HG02970 (cell line): ENCODE measurements around the gene CDH23.

Source experiments
- ATAC-seq: cut with Tn5 transposase; IDR thresholded peaks from one replicate; pipeline ENCODE4 v1.9.1; 2021; ENCODE audit warnings: mild to moderate bottlenecking, moderate library complexity, moderate number of reproducible peaks; ENCODE audit not compliant: unreplicated experiment, low FRiP score

The CDH23 gene

DNA sequence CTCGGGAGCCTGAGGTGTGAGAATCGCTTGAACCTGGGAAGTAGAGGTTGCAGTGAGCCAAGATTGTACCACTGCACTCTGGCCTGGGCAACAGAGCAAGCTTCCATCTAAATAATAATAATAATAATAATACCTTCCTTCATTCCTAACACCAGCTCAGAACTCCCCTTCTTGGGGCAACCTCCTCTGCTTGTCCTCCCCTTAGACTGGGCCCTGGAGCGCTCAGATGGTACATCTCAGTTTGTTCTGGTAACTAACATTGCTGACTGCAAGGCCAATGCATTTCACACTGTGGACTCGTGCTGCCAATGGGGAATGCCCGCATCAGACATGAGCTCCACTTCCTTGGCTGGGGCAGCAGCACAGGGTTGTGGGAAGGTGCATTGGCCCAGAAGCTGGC, 245.3 kb downstream of the CDH23 start:
- ATAC-seq = no peak

DNA sequence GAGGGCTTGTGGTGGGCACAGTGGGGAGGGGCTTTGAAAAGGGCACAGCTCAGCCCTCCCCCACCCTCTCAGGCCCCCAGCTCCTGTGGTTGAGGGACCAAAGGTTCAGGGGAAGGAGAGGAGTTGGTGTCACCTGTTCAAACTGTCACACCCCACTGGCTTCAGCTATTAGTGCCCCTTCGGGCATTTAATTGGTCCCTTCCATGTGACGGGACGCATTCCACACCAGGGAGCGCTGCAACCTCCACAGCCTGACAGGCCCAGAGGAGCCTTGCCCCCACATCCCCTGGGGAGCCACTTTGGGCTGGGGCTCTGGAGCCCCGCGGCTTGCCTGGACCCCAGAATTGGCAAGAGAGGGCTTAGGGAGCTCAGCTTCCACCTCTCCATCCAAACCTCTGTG, 247.2 kb downstream of the CDH23 start:
- ATAC-seq = no peak

DNA sequence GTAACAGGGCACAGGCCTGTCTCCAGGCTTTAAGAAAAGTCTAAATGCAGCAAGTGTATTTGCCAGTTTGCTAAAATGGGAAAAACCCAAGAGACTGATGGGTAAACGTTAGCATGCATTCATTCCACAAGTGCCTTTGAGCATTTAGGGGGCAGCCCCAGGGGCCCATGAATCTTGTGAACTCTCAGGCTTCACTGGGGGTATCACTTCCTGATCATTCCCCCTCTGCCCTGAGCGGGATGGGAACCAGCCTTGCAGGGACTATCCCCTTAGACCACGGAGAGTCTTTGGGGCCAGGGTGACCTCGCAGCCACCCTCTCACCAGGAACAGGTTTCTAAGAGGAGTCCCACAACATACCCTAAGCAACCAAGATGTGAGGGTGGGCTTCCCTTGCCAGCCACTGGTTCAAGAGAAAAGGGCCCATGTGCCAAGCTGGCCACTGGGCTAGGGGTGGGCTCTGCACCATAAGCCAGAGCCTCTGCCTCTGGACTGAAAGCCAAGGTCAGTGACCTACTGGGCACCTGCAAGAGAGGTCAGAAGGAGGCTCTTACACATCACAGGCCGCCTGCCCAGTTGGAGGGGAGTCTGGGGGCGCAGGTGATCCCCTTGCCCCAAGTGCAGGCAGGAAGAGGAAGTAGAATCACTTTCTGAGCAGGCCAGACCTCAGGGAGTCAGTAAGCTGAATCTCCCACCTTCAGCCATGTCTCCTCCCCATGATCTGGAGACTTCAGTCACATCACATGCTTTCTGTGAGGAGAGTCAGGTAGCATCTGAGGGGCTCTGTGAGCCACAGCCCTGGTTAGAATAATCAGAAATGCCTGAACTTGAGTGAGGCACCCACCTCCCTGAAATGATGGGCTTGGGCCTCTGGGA, 247.8 kb downstream of the CDH23 start:
- ATAC-seq = no peak

DNA sequence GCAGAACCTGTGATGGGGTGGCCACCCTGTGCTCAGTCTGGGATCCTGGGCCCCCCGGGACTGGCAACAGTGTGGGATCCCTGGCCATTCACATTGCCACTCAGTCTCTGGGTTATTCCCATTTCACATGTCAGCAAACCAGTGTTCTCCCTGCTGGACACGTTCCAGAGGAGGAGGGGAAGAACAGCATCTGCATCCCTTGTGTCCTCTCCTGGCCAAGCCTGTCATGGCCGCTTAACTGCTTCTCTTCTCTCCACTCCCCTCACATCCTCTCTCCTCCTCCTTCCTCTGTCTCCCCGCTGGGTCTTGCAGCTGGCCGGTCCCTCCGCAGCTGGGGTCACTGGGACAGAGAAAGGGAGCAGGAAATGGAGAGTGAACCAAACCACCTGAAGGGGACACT, 248.5 kb downstream of the CDH23 start:
- no peak for ATAC-seq

DNA sequence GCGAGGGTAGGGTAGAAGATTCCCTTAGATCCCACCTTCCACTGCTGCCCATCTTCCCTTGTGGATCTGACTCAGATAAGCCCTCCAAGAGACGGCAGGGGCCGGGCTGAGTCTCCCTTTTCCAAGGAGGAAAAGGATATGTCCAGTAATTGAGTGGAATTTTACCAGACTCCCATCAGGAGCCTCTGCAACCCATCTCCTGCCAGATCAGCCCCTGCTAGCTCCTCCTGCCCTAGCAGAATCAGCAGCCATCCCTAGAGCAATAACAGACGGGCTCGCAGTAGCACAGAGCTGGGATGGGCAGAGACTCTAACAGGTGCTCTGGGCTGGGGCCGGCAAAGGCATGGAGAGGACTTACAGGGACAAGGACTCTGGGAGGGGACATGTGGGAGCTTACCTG, 249.3 kb downstream of the CDH23 start:
- ATAC-seq = no peak

DNA sequence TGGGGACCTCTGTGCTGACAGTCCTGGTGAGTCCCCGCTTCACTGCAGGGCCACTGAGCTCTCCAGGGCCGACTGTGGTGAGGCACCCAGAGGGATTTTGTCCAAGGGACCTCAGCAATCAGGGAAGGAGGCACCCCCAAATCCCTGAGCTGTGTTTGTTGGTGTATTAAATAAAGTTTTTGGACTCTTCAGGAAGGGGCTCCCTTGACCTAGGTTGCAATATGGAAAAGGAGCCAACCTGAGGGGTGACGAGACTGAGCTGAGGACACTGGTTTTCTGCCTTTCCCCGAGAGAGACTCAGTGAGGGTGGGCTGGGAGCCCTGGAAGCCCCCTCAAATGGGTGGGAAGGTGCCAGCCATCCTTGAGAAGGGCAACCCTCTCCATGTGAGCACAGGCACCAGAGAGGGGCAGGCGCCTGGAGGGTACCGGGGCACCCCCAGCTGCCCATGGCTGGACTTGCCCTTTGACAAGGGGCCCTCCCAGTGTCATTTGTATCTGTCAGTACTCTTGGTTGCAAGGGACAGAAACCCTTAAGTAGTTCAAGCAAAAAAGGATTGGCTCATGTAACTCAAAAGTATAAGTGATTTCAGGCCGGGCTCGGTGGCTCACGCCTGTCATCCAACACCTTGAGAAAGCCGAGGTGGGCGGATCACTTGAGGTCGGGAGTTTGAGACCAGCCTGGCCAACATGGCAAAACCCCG, 250.0 kb downstream of the CDH23 start:
- no peak for ATAC-seq

DNA sequence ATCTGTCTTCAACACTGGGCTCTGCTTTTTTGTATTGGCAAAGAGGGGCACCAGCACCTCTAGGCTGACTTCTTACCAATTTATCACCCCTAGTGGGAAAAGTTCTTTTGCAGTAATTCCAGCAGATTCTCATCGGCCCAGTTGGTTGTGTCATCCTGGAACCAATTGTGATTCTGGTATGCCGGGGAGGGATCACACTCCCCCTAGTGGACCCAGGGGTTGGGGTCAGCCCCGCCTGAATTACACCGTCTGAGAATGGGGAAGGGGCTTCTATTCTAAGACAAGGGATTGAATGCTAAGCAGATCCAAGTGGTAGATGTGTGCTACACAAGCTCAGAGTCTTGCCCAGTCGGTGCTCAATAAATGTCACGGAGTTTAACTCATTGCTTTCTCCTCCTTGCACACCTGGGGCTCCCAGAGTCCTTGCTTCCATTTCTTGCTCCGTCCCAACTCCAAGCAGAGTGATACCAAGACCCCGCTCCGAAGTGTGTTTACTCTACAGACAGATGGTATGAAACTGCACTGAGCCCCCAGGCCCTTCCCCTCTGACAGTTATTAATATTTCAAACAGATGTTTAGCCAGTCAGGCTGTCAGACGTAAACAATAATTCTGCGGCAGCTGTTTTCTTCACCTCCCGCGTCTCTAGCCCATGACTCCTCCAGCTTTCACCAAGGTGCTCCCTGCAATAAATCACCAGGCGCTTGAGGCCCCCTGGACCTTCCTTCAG, 251.0 kb downstream of the CDH23 start:
- no peak for ATAC-seq

DNA sequence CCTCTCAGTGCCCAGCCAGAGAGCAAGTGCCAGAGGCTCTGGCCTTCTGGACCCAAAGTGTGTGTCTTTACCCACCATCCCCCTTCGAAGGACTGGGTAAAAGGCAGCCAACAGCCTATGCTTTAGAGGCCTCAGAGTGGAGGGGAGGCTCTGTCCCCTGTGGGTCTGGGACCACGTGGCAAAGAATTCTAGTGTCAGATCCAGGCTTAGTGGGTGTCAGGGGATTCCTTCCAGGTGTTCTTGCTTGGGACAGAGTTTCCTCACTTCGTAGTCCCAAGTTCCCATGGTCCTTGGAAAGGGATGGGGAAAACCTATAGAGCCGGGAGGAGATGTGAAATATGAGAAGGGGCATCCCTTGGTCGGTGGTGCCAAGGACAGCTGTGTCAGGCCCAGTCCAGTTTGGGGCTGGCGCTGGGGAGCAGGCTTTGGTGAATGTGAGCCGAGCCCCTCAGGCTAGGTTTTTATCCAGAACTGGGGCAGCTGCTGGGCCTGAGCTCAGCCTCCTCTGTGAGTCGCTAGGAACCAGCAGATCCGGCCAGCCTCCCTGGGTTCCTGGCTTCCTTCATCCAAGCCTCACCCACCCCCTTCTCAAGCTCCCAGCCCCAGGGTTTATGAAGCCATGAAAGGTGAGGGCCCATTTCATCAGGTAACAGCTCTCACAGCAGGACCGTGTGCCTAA, 251.7 kb downstream of the CDH23 start:
- ATAC-seq = no peak

DNA sequence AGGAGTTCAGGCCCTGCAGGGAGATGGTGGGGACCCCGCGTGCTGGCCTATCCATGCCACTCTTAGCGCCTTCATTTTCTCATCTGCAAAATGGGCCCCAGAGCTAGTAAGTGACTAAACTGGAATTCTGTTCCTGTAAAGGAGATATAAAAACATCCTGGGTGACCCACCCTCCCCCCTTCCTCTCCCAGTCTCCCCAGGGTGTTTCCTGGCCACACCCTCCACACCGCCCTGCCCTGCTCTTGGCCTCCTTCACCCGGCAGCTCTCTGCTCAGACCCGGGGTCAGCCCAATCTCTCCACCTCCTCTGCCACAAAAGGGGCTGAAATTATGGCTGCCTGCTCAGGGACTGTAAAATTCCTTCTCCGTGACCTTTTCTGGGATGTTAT, 252.2 kb downstream of the CDH23 start:
- ATAC-seq = no peak

DNA sequence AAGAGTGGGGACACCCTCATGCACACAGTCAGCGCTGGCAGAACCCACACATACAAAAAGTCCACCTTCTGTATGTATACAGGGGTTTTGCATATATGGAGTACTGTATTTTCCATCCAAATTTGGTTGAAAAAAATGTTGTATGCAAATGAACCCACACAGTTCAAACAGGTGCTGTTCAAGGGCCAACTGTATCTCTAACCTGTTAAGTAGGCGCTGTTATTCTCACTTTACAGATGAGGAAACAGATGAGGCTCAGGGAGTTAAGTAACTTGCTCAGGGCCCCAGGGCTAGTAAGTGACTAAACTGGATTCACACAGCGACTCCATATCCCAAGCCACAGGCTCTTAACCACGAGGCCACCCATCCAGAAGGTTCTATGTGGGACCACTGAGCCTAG, 252.9 kb downstream of the CDH23 start:
- ATAC-seq = no peak

DNA sequence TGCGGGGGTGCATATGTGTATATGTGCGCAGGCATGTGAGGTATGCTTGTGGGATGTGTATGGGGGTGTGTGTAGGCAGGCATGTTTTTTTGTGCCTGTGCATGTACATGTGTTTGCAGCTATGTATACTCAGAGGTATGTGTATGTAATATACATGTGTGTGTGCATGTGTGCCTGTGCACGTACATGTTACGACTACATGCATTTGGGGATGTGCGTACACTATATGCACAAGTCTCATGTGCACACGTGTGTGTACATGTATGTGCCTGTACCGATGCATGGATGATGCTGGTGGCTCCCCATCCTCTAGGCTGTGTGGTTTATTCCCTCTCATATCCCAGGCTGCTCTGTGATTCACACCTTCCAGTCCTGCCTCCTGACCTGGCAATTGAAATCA, 253.7 kb downstream of the CDH23 start:
- no peak for ATAC-seq

DNA sequence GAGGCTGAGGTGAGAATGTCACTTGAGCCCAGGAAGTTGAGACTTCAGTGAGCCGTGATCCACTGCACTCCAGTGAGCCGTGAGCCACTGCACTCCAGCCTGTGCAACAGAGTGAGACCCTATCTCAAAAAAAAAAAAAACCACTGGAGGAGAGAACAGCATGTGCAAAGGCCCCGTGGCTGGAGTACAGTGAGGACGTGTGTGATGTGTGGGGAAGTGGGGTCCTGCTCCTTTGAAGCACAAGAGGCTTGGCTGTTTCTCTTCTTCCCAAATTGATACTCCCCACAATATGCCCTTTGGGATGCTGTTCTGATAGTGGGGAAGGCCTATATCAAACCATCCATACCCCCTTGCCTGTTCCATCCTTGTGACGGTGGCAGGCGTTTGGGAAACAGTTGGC, 254.7 kb downstream of the CDH23 start:
- no peak for ATAC-seq

DNA sequence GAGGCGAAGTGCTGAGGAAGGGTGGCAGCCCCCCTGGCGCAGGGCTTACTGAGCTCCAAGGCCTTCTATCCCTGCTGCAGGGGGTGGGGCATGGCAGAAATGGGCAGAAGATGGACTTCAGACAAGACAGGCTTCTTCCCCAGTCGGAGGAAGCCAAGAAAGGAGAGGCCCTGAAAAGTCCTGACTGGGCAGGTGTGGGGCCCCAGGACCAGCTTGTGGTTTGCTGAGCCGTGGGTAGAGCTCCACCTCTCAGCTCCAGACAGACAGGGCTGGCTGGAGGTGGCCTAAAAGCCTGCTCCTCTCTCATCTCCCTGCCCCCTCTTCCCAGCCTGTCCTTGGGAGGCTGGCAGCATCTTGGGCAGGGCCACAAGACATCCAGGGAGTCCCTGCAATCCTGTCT, 255.2 kb downstream of the CDH23 start:
- ATAC-seq = no peak

DNA sequence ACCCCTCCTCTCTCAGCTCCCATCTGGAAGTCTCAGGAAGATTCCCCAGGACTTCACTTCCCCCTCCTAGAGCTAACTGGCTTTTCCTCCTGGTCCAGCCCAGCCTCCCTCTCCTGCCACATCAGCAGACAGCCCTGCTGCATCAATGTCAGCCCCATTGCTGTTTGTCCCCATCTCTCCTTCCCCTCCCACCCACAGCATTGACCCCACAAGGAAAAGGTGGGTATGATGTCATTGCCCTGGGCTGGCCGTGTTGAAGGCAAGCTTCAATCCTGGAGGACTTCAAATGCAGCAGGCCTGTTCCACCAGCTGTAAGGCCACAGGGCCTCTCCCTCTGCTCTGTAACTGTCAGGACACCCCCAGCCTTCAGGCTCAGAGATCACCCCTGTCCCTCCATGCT, 256.3 kb downstream of the CDH23 start:
- no peak for ATAC-seq

DNA sequence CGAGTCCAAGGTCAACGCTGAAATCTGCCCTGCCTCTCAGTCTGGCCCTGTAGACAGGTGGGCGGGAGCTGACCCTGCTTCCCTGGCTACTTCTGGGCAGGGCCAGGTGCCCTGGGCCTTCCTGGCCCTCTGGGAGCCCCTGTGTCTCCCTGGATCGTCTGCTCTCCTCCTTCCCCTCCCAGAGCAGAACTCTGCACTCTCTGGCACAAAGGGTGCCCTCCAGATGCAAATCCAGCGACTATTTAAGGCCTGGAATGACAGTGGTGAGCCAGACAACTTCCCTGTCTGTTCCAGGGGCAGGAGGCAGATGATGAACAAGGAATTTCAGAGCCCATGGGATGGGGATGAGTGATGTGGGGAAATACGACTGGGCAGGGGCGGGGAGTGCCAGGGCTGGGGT, 259.5 kb downstream of the CDH23 start:
- ATAC-seq = no peak

DNA sequence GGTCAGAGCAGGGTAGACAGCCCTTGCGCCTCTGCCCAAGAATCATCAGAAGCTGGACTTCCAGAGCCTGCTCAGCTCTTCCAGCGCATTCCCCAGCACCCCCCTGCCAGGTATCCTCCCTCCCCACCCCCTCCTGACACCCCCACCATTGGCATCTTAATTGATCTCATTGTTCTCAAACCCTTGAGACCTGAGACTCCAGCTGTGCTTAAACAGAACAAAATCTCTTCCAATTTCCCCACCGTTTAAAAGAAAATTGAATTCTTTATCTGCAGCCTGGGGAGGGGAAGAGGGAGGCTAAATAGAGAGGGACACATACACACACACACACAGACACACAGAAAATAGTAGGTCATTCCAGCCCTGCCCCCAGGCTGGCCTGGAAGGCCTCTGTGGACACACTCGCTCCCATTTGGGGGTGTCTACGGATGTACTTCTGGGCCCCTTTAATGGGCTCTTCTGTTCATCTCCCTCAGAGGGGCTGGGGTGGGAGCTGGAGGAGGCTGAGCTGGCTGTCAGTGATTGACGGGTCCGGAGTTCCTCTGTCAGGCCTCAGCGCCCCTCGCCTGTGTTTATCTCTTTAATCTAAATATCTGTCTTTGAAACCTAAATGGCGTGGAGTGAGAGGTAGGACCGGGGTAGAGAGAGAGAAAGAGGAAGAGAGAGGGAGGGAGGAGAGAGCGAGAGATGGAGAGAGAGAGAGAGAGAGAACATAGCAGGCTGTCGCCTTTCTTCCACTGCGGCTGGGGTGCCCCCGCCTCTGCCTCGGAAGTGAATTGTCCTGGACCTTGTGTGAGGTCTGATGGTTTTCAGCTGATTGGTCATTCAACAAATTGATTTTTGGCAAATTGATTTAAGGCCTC, 261.1 kb downstream of the CDH23 start:
- ATAC-seq = no peak

DNA sequence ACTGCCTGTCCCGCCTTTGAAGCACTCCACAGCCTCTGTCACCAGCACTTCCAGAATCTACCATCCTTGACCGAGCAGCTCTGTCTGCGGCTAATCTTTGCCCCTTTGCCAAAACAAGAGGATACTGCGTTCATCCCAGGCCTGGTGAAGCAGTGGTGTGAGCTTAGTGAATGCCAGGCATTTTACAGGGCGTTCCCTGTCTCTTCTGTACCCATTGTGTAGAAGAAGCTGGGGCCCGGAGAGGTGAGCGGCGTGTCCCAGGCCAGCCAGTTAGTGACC, 261.7 kb downstream of the CDH23 start:
- no peak for ATAC-seq

DNA sequence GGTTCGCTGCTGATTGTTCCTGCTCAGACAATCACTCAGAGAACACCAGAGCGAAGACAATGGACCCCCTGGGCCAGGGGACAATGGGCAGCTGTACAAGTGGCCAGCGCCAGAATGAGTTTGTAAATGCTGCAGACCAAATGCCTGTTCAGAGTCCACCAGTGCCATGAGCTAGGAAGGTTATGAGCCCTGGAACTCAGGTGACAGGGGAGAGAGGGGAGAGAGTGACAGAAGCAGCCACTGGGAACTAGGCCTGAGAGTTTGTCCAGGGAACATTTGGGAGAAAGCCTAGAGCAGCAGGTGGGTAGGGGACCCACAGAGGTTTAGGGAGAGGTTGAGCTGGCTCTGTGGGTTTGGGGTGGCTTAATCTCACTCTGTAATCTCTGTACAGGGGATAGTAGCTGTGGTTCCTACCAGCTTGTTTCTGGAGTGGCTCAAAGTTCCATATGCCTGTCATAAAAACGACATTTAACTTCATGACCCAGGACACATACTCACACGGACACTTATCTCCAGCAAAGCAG, 262.5 kb downstream of the CDH23 start:
- ATAC-seq = no peak

DNA sequence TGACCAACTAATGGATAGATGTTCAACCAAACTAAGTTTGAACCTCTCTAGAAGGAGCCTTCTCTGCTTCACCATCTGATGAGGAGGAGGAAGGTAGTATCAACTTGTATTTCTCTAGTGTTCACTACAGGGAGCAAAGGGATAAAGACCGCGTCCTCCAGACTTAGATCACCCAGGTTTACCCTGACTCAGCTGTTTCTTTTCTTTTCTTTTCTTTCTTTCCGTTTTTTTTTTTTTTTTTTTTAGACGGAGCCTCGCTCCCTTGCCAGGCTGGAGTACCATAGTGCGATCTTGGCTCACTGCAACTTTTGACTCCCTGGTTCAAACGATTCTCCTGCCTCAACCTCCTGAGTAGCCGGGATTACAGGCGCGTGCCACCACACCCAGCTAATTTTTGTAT, 263.0 kb downstream of the CDH23 start:
- no peak for ATAC-seq

DNA sequence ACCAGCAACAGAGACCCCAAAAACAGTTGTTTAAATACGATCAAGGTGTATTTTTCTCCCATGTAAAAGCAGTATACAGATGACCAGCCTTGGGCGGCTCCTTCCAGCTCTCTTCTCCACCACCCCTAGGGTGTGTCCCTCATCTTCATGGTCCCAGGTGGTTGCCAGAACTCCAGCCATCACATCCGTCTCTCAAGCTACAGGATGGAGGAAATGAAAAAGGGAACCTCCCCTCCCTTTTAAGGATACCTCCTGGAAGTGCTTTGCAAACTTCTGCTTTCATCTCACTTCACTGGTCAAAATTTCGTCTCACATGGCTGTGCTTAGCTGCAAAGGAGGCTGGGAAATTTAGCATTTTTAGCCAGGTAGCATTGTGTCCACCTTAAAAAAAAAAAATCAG, 263.6 kb downstream of the CDH23 start:
- ATAC-seq = no peak
